Large intestine (tissue), 3 donors: ENCODE measurements around the gene RREB1. TPM values are rescaled to one million over a fixed set of nuclear protein-coding genes. Genes with fewer than 3 reads are reported as not detected.

Experiments
- DNase-seq, 2 donors: peaks; one replicate each; pipeline versions ENCODE4 v3.0.0 to v3.0.0-alpha.2; 2013
- H3K27ac ChIP-seq: one replicate; pipeline ENCODE4 v1.5.1; 2013; ENCODE audit warnings: low read length
- H3K27me3 ChIP-seq: 2 replicates; pipeline ENCODE4 v1.6.1; 2013; ENCODE audit warnings: low read length; ENCODE audit not compliant: control insufficient read depth, insufficient read depth
- H3K36me3 ChIP-seq: 2 replicates; pipeline ENCODE4 v1.6.1; 2013; ENCODE audit warnings: low read length; ENCODE audit not compliant: control insufficient read depth, insufficient read depth
- H3K4me1 ChIP-seq: one replicate; pipeline ENCODE4 v1.6.1; 2013; ENCODE audit warnings: low read length; ENCODE audit not compliant: control insufficient read depth, insufficient read depth
- H3K4me3 ChIP-seq: one replicate; pipeline ENCODE4 v1.5.1; 2013; ENCODE audit warnings: low read length
- H3K9me3 ChIP-seq: one replicate; pipeline ENCODE4 v1.6.1; 2013; ENCODE audit warnings: mild to moderate bottlenecking, low read depth, low read length, moderate library complexity; ENCODE audit not compliant: control insufficient read depth
- WGBS: methylation state at CpG from one replicate; pipeline ENCODE4 v1.1.5; 2013; ENCODE audit warnings: low lambda C conversion rate; ENCODE audit not compliant: insufficient coverage; 5-methylcytosine and 5-hydroxymethylcytosine counted together
- polyA plus RNA-seq: library from polyadenylated mRNA; unstranded; fragments of 120-200 nt; gene quantifications from one replicate; pipeline ENCODE4 v1.2.1, GENCODE V29; 2013

RREB1 gene
- polyA plus RNA-seq, 1 donor = 33.8 TPM

- Histone ChIP-seq H3K4me1 (no peaks in the 10 kb centered on the region), H3K27me3 (no peaks in the 10 kb centered on the region), H3K36me3 (peaks cover 82% of the 10 kb centered on the region), H3K9me3 (no peaks in the 10 kb centered on the region), H3K27ac (no peak overlapping the region), H3K4me3 (no peak overlapping the region)
- WGBS = 80% methylated on average over 1 of the region's 2 CpGs
- DNase-seq = no peak
These were observed 110.7 kb downstream of the RREB1 start for GRCh38 chr6:7218406-7218988.

- Histone ChIP-seq H3K36me3 (peaks cover 77% of the 10 kb centered on the region), H3K4me1 (no peaks in the 10 kb centered on the region), H3K27me3 (no peaks in the 10 kb centered on the region), H3K9me3 (no peaks in the 10 kb centered on the region), H3K4me3 (no peak overlapping the region), H3K27ac (no peak overlapping the region)
- WGBS = no CpG with 5 or more reads among the region's 6 CpGs
- DNase-seq = peak; percentile 18 to 52
These were observed 111.5 kb downstream of the RREB1 start for GRCh38 chr6:7219310-7219709.

GRCh38 chr6:7222197-7222596 is 114.4 kb downstream of the RREB1 start:
- H3K36me3 ChIP-seq = peaks cover 74% of the 10 kb centered on the region
- no peak overlapping the region for H3K4me3 ChIP-seq
- DNase-seq = no peak
- no peaks in the 10 kb centered on the region for H3K4me1 ChIP-seq
- H3K9me3 ChIP-seq = no peaks in the 10 kb centered on the region
- H3K27ac ChIP-seq = no peak overlapping the region
- H3K27me3 ChIP-seq = no peaks in the 10 kb centered on the region
- 97% methylated on average over 3 of the region's 5 CpGs for WGBS

- DNase-seq = no peak
- Histone ChIP-seq H3K27ac (no peak overlapping the region), H3K27me3 (no peaks in the 10 kb centered on the region), H3K9me3 (peaks cover 3% of the 10 kb centered on the region), H3K36me3 (peaks cover 70% of the 10 kb centered on the region), H3K4me1 (no peaks in the 10 kb centered on the region), H3K4me3 (no peak overlapping the region)
- WGBS = no CpG with 5 or more reads among the region's 9 CpGs
These were observed 117.0 kb downstream of the RREB1 start for GRCh38 chr6:7224731-7225130.

- DNase-seq = no peak
- H3K27me3 ChIP-seq = no peaks in the 10 kb centered on the region
- H3K36me3 ChIP-seq = peaks cover 78% of the 10 kb centered on the region
- no CpG with 5 or more reads among the region's 21 CpGs for WGBS
- H3K9me3 ChIP-seq = peaks cover 13% of the 10 kb centered on the region
- no peak overlapping the region for H3K4me3 ChIP-seq
- no peaks in the 10 kb centered on the region for H3K4me1 ChIP-seq
- no peak overlapping the region for H3K27ac ChIP-seq
These were observed 121.1 kb downstream of the RREB1 start for GRCh38 chr6:7228662-7229375.

- no peak for DNase-seq
- 100% methylated on average over 1 of the region's 62 CpGs for WGBS
- Histone ChIP-seq H3K9me3 (peaks cover 13% of the 10 kb centered on the region), H3K27me3 (no peaks in the 10 kb centered on the region), H3K36me3 (peaks cover 80% of the 10 kb centered on the region), H3K4me1 (no peaks in the 10 kb centered on the region), H3K4me3 (no peak overlapping the region), H3K27ac (no peak overlapping the region)
These were observed 121.9 kb downstream of the RREB1 start for GRCh38 chr6:7229376-7230326.

- no CpG with 5 or more reads among the region's 39 CpGs for WGBS
- H3K36me3 ChIP-seq = peaks cover 81% of the 10 kb centered on the region
- H3K4me3 ChIP-seq = no peak overlapping the region
- no peak for DNase-seq
- H3K9me3 ChIP-seq = peaks cover 13% of the 10 kb centered on the region
- H3K4me1 ChIP-seq = peaks cover 5% of the 10 kb centered on the region
- no peak overlapping the region for H3K27ac ChIP-seq
- no peaks in the 10 kb centered on the region for H3K27me3 ChIP-seq
These were observed 122.5 kb downstream of the RREB1 start for GRCh38 chr6:7230327-7230691.

- DNase-seq = no peak
- Histone ChIP-seq H3K4me1 (peaks cover 12% of the 10 kb centered on the region), H3K27ac (no peak overlapping the region), H3K36me3 (peaks cover 81% of the 10 kb centered on the region), H3K27me3 (no peaks in the 10 kb centered on the region), H3K9me3 (peaks cover 13% of the 10 kb centered on the region), H3K4me3 (no peak overlapping the region)
- no CpG with 5 or more reads among the region's 37 CpGs for WGBS
These were observed 123.4 kb downstream of the RREB1 start for GRCh38 chr6:7230956-7231713.

GRCh38 chr6:7232351-7232750 is 124.6 kb downstream of the RREB1 start:
- WGBS = no CpG with 5 or more reads among the region's 2 CpGs
- Histone ChIP-seq H3K4me1 (peaks cover 17% of the 10 kb centered on the region), H3K27ac (no peak overlapping the region), H3K9me3 (peaks cover 13% of the 10 kb centered on the region), H3K36me3 (peaks cover 77% of the 10 kb centered on the region), H3K27me3 (no peaks in the 10 kb centered on the region), H3K4me3 (no peak overlapping the region)
- DNase-seq = no peak

- Histone ChIP-seq H3K27me3 (no peaks in the 10 kb centered on the region), H3K9me3 (peaks cover 12% of the 10 kb centered on the region), H3K36me3 (peaks cover 68% of the 10 kb centered on the region), H3K4me1 (peaks cover 39% of the 10 kb centered on the region), H3K27ac (no peak overlapping the region), H3K4me3 (no peak overlapping the region)
- WGBS = no CpG with 5 or more reads among the region's 3 CpGs
- DNase-seq = no peak
These were observed 126.8 kb downstream of the RREB1 start for GRCh38 chr6:7234547-7234946.
